GM21723 (cell line): ENCODE results near the gene FOXD2.

Source experiments
- ATAC-seq: cut with Tn5 transposase; IDR thresholded peaks from one replicate; pipeline ENCODE4 v1.9.1; 2021; ENCODE audit warnings: mild to moderate bottlenecking, moderate library complexity; ENCODE audit not compliant: unreplicated experiment

The FOXD2 gene

DNA sequence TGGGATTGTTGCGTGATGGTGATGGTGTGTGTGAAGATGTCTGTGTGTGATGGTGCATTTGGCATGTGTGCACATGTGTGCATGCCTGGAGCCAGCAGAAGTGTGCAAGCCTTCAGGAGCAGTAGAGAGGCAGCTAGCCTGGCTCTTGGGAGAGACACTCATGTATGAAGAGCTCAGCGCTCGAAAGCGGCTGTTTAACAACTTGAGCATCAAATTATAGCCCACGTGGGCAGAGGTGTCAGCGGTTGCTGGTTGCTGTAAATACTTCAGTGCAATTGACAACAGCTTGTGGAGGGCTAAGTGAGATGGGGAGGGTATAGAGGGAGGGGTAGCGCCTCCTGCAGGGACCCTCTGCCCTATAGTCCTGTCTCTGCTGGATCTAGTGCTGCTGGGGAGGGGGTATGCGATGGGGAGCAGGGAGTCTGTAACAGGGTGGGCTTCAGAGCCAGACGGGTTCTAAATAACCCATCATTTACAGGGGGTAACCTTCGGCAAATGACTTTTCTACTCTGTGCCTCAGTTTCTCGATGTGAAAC, 21.5 kb downstream of the FOXD2 start:
- no peak for ATAC-seq

DNA sequence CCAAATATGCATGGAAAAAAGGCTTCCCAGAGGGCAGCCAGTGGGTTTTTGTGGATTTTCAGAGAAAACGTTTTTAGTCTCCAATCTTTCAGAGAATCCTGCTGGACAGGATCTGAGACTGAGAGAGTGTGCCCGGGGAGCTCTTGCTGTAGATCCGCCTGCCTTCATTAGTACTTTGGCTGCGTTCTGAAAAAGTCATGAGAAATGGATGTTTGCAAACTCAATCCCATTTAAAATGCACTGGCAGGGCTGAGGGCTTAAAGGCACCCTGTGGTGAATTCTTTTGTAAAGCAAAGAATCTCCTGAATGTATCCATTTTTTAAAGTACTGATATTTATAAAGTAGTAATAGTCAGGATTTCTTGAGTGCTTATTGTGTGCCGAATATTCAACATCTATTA, 22.2 kb downstream of the FOXD2 start:
- ATAC-seq, result no peak

DNA sequence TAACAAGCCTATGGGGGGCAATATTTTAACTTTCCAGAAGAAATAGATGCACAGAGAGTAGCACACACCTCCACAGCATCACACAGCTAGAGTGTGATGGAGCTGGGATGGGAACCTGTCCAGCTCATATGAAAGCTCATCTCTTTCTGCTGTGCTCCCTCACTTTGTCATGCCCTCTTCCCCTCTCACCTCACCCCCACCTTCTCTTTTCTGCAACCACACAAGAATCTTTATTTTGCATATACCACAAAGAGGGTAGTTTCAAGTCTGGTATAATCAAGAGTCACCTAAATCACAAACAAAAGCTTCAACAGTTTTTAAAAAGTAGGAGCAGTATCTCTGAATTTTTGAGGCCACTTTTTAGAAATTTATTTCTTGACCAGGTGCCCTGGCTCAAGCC, 22.6 kb downstream of the FOXD2 start:
- no peak for ATAC-seq

GRCh38 chr1:47465605-47466004, 27.8 kb downstream of the FOXD2 start:
- no peak for ATAC-seq

DNA sequence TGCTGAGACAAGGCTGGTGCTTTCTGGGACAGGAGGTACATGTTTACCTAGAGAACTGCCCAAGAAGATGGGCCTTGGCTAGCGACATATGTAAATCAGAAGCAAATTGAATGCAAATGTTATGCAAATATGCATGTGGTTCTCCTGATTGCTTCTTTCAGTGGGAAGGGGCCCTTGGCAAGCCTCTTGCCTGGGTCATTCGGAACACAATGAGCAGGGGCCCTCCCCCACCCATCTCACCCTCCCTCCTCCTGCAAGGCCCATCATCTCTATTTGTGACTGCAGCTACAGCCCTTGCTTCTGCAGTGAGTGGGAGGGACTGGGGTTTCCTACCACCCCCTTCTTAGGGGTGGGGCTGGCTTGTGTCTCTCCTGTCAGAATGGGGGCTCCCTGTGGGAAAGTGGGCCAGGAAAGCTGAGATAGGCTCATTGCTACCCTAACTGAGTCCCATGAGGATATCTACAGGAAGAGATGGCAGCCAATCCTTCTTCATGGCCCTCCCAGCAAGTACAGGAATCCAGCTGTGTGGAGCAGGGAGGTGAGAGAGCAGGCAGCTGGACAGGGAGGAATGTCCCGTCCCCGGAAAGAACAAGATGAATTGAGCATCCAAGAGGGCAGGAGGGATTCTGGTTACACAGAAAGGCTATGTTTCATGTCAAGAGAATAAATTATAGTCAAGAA, 31.0 kb downstream of the FOXD2 start:
- ATAC-seq, result no peak

DNA sequence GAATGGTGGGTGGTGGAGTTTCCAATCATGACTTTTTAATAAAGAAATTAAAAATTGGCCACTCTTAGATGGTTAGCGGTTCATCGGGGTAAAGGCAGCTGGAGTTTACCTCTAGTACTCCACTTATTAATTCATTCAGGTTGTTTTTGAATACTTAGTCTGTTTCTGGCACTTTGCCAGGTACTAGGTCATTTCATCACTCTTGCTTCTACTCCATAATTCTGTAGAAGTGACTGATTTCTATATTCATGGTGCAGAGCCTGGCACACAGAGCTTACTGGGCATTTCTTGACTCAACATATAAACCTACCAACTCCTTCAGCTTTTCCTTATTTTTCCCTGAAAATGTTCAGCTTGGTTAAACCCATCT, 31.5 kb downstream of the FOXD2 start:
- ATAC-seq, result no peak

DNA sequence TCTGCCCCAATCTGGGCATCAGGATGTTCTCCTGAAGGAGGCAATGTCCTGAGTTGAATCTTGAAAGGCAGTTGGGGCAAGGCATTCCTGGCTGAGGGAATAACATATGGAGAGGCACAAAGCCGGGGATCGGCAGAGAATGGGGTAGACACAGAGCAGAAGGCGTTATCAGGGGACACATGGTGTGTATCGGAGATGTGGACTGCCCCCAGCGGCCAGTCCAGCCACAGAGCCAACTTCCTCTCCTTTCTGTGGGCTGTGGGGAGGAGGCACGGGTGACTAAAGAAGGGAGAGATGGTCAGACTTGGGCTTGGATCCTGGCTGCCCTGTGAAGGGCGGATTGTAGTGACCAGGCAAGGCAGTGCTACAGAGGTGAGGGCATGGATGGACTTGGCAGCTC, 32.1 kb downstream of the FOXD2 start:
- ATAC-seq, result no peak

GRCh38 chr1:47471163-47471562, 33.3 kb downstream of the FOXD2 start:
- ATAC-seq, result no peak

GRCh38 chr1:47474278-47475193, 36.7 kb downstream of the FOXD2 start:
- ATAC-seq, result no peak

GRCh38 chr1:47477595-47478080, 39.8 kb downstream of the FOXD2 start:
- ATAC-seq, result no peak

GRCh38 chr1:47478090-47478489, 40.2 kb downstream of the FOXD2 start:
- ATAC-seq, result no peak

- ATAC-seq, result no peak
These were observed 41.8 kb downstream of the FOXD2 start for GRCh38 chr1:47479664-47480063.

DNA sequence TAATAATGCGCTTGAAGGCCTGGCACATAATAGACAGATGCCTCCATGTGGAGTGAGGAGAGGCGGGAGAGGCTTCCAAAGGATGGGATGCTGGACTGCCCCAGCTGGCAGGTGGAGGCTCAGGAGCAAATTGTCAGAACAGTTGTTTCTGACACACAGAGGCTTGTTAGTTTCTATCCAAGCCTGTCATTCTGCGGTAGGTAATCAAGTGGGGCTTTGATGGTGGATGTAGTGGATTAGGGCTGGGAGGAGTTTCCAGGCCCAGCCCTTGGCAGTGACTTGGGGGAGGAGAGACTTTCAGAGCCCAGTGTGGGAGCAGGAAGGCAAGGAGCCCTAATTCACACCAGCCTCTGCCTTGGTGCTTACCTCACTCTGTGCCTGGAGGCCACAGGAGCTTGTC, 44.1 kb downstream of the FOXD2 start:
- ATAC-seq, result no peak

GRCh38 chr1:47482786-47483185, 44.9 kb downstream of the FOXD2 start:
- ATAC-seq, result no peak

DNA sequence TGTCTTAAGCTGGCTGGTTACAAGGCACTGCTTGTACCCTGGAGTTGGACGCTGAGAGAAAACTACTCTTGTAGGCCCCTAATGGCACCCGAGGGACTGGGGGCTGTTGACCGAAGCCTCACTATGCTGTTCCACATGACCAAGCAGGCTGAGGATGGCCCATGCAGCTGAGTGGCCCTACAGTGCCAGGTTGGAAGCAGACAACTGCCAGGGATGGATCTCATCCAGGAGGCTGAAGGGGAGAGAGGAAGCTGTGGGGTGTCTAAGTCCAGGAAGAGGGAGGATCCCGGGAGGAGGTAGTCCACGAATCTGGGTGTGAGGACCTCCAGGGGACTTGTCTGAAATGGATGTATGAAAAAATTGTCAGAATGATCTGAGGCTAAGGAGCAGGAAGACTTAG, 45.8 kb downstream of the FOXD2 start:
- ATAC-seq, result no peak

- no peak for ATAC-seq
These were observed 48.0 kb downstream of the FOXD2 start for GRCh38 chr1:47485817-47486216.

DNA sequence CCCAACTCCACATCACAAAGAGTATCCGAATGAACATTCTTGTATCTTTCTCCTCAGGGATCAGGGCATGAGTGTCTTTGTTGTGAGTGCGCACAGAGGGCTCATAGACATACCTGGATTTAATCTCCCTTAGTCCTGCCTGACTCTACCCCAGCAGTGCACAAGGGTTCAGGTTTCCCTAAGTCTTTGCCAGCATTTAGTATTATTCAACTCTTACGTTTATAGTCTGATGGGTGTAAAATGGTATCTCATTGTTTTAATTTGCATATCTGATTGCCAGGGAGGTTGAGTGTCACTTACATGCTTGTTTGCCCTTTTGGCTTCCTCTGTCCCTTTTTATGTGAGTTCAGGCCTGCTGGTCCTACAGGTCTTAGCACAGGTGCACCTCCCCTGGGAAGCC, 49.5 kb downstream of the FOXD2 start:
- no peak for ATAC-seq

DNA sequence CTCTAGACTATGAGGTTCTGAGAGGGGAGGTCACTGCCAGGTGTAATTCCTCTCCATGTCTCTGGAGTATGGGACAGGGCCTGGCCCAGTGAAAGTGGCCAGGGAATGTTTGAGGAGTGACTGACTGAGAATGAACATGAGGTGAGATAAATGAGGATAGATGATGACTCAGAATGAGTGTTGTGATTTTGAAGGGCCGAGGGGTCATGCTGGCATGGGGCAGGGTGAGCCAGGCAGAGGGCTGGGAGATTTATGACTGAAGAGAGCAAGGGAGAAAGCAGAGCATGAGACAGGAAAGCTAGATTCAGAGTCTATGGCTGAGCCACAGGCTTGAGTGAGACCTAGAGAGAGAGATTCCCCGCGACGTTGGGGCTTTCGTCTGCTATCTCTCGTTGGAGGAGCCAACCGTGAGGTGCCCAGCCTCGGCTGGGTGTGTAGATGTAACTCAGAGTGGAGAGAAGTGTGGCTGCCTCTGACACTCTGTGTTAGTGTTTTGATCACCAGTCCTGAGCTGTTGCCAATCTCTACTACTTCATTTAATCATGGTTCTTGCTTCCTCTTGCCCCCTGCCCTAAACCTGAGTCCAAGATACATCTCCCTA, 50.1 kb downstream of the FOXD2 start:
- no peak for ATAC-seq
